Mesodermal cell (in vitro differentiated cells): ENCODE measurements around the gene GRID2.

Source experiments
- H3K27ac ChIP-seq: 2 replicates; pipeline ENCODE4 v1.7.0; 2013; ENCODE audit warnings: mild to moderate bottlenecking, low read depth, low read length, moderate library complexity; ENCODE audit not compliant: severe bottlenecking
- H3K36me3 ChIP-seq: 2 replicates; pipeline ENCODE4 v1.7.1; 2013; ENCODE audit warnings: mild to moderate bottlenecking, low read length, moderate library complexity; ENCODE audit not compliant: control insufficient read depth, insufficient read depth
- H3K4me1 ChIP-seq: one replicate; pipeline ENCODE4 v1.7.1; 2013; ENCODE audit warnings: mild to moderate bottlenecking, low read length; ENCODE audit not compliant: insufficient read depth, control insufficient read depth, poor library complexity, severe bottlenecking
- H3K4me3 ChIP-seq: 2 replicates; pipeline ENCODE4 v1.7.0; 2013; ENCODE audit warnings: low read length, control low read depth, mild to moderate bottlenecking; ENCODE audit not compliant: insufficient read depth, poor library complexity, severe bottlenecking; ENCODE audit errors: extremely low read depth
- H3K9me3 ChIP-seq: 2 replicates; pipeline ENCODE4 v1.7.1; 2013; ENCODE audit warnings: mild to moderate bottlenecking, low read length, moderate library complexity; ENCODE audit not compliant: control insufficient read depth
- WGBS, 2 experiments: methylation state at CpG; one replicate each; pipeline ENCODE4 v1.1.5; 2013; ENCODE audit warnings: missing lambda C conversion rate in 2 of 2; ENCODE audit not compliant: insufficient coverage in 2 of 2; 5-methylcytosine and 5-hydroxymethylcytosine counted together

The GRID2 gene

DNA sequence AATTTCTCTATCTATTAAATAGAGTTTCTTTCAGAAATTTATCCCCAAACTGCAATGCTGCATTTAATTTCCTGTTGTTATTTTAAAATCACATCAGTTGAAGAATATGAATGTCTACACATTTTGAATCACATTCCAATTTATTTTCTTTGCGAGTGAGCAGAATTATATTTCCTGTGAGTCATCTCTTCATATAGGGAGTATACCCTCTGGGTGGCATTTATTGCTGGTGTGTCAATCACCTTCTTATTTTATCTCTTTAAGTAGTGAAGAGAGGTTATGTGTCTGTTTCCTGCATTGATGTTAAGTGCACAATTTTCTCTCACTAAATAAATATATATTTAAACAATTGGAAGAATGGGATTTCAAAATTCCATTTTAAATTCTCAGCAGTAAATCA is 1013.8 kb downstream of the GRID2 start:
- Histone ChIP-seq H3K27ac (no peak overlapping the region), H3K4me1 (no peaks in the 10 kb centered on the region), H3K9me3 (no peaks in the 10 kb centered on the region), H3K36me3 (no peaks in the 10 kb centered on the region), H3K4me3 (no peak overlapping the region)
- WGBS, 2 experiments = no CpG with 5 or more reads among the region's 1 CpG

DNA sequence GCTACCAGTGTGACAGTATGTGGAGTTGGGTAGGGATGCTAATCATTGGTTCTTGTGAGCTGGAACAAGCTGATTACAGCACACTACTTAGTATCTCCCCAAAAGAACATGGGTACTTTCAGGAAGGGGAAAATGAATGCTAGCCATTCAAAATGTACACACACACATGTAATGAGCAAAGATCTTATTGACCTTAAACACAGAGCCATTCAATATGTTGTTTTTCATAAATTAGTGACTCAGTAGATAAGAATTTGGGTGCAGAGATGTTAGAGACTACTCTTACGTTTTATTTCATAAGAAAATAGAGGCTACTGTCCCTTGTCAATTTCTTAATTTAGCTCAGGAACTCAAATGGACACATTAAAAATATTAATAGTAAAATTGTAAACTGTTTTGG is 1015.3 kb downstream of the GRID2 start:
- no peak overlapping the region for H3K27ac ChIP-seq
- no peaks in the 10 kb centered on the region for H3K9me3 ChIP-seq
- no CpG with 5 or more reads among the region's 1 CpG for WGBS, 2 experiments
- H3K4me3 ChIP-seq = no peak overlapping the region
- H3K4me1 ChIP-seq = no peaks in the 10 kb centered on the region
- H3K36me3 ChIP-seq = no peaks in the 10 kb centered on the region

DNA sequence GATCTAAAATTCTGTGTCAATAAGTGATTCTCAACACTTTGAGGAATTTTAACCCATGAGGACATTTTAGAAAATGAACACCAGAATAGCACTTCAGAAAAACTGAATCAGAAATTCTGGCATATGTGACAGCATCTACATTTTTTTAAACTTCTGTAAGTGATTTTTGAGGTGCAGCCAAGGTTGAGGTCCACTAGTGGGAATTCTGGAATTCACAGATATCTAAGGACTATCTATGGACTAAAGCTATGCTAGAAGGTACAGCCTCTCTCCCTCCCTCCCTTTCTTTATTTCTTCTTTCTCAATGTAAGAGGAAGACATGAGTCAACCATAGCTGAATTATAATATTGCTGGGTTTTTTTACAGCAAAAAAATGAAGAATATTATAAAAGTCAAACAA is 1016.6 kb downstream of the GRID2 start:
- H3K9me3 ChIP-seq = no peaks in the 10 kb centered on the region
- H3K27ac ChIP-seq = no peak overlapping the region
- no peaks in the 10 kb centered on the region for H3K36me3 ChIP-seq
- H3K4me1 ChIP-seq = no peaks in the 10 kb centered on the region
- no peak overlapping the region for H3K4me3 ChIP-seq

DNA sequence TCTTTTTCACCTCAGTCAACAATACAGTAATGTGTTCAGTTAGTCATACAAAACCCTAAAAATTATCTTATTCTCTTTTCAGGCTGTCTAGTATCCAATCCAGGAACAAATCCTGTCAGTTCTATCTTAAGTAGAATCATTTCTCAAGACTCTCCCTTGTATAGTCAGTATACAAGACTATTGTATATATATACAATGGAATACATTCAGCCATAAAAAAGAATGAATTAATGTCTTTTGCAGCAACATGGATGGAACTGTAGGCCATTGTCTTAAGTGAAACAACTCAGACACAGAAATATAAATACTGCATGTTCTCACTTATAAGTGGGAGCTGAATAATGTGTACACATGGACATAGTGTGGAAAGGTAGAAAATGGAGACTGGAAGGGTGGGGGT is 1023.6 kb downstream of the GRID2 start:
- Histone ChIP-seq H3K4me1 (no peaks in the 10 kb centered on the region), H3K27ac (no peak overlapping the region), H3K4me3 (no peak overlapping the region), H3K36me3 (no peaks in the 10 kb centered on the region), H3K9me3 (no peaks in the 10 kb centered on the region)

DNA sequence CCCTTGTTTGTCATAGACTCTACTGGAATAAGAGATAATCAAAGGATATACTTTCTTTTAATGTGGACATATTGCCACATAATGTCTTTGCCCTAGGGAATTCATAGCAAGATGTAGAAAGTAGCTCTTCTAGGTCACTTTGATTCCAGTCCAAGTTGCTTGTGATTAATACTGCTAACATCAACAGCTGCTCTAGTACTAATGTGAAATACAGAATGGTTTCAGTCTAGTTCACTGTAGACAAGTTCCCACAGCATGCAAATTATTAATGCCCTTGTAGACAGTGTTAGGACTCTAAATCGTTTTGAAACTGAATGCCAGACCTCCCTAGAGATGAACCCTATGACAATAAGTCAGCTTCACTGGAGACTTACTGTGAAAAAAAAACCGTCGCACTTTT is 1030.2 kb downstream of the GRID2 start:
- WGBS, 2 experiments = no CpG with 5 or more reads among the region's 3 CpGs
- Histone ChIP-seq H3K27ac (no peak overlapping the region), H3K36me3 (no peaks in the 10 kb centered on the region), H3K4me1 (no peaks in the 10 kb centered on the region), H3K9me3 (no peaks in the 10 kb centered on the region), H3K4me3 (no peak overlapping the region)

DNA sequence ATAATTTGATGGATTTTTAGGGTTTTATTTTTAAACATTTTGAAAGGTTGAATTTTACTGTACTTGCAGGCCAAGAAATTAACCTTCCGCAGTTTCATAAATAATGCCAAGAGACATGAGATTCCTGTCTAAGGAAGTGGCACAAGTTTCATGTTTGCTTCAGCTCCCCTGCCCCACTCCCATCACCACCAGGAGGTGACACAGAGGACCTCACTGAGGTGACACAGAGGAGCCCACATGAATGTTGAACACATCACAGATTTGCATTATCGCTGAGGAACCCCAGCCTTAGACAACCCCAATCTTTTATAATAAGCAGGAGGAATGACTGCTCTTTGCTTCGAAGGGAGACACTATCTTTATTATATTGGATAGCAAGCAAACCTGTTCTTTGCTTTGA is 1033.4 kb downstream of the GRID2 start:
- Histone ChIP-seq H3K27ac (no peak overlapping the region), H3K9me3 (no peaks in the 10 kb centered on the region), H3K4me3 (no peak overlapping the region), H3K4me1 (no peaks in the 10 kb centered on the region), H3K36me3 (no peaks in the 10 kb centered on the region)
- no CpG with 5 or more reads among the region's 3 CpGs for WGBS, 2 experiments

DNA sequence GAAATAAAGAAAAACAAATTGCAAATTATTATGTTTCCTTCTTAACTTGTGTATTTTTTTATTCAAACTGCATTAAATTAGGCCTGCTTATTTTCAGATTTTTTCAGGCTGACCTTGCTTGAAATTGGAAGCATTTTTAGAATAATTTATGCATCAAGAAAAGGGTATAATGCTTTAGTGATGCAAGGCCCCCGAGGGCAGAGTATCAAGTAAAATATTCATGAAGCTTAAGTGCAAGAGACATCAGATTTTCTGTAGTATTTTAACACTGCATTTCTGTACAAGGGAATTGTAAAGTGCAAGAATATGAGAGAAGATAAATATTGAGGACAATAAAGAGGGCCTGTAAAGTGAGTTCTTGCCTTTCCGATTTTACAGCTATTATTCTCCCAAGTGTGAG is 1039.0 kb downstream of the GRID2 start:
- Histone ChIP-seq H3K9me3 (no peaks in the 10 kb centered on the region), H3K27ac (no peak overlapping the region), H3K36me3 (no peaks in the 10 kb centered on the region), H3K4me3 (no peak overlapping the region), H3K4me1 (no peaks in the 10 kb centered on the region)
- WGBS, 2 experiments = 100% methylated on average over 1 of the region's 2 CpGs

DNA sequence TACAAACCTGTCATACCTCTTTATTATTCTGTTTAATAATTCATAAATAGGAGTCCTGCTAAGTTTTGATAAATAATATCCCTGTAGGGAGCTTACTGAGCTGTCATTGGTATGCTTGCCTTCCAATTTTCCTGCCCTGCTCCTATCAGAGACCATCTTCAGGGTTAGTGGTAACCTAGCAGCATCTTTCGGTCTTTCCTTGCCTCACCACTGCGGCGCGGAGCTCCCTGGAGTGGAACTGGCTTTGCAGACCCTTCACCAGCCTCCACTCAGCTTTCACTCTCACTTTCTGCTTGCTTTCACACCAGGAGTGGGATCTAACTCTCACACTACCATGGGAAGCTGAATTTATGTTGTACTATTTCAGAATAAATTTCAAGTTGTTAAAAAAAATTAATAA is 1043.1 kb downstream of the GRID2 start:
- Histone ChIP-seq H3K9me3 (no peaks in the 10 kb centered on the region), H3K4me3 (no peak overlapping the region), H3K27ac (no peak overlapping the region), H3K4me1 (no peaks in the 10 kb centered on the region), H3K36me3 (no peaks in the 10 kb centered on the region)
- 88 to 89% methylated on average over 4 of the region's 4 CpGs for WGBS, 2 experiments

DNA sequence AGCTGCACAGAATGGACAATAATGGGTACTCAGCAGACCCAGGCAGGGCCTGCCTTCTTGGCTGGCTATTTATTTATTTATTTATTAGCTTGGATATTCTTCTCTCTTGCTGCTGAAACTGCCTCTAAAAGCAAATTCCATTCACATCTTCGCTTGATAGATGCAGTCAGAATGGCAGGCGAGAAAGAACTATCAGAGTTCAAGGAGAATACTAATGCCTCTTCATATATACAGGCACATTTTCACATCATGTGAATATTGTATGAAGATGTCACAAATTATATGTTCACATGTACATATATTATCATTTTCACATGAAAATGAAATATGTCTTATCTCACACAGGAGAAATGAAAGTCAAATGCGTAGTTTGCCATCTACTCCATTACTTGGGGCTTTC is 1045.1 kb downstream of the GRID2 start:
- H3K4me1 ChIP-seq = no peaks in the 10 kb centered on the region
- no peaks in the 10 kb centered on the region for H3K9me3 ChIP-seq
- H3K27ac ChIP-seq = no peak overlapping the region
- no peak overlapping the region for H3K4me3 ChIP-seq
- no CpG with 5 or more reads among the region's 3 CpGs for WGBS, 2 experiments
- no peaks in the 10 kb centered on the region for H3K36me3 ChIP-seq

DNA sequence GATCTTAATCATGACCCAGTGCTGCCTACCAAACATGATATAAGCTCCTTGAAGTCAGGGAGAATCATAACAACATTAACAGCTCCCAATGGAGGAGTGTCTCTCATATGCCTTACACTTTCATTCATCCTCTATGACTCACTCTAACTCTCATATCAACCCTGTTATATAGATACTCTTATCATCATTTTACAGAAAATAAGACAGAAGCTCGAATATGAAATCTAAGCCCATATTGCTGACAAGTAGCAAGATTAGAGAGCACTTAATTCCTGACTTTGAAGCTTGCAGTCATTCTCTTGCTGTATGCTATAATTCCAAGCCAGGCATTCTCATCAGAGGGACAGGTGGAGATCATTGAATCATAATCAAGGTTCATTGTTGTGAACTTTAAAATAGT is 1048.1 kb downstream of the GRID2 start:
- no peaks in the 10 kb centered on the region for H3K36me3 ChIP-seq
- WGBS, 2 experiments = 80% methylated on average over 1 of the region's 1 CpG; no CpG with 5 or more reads in 1 of the 2 experiments

DNA sequence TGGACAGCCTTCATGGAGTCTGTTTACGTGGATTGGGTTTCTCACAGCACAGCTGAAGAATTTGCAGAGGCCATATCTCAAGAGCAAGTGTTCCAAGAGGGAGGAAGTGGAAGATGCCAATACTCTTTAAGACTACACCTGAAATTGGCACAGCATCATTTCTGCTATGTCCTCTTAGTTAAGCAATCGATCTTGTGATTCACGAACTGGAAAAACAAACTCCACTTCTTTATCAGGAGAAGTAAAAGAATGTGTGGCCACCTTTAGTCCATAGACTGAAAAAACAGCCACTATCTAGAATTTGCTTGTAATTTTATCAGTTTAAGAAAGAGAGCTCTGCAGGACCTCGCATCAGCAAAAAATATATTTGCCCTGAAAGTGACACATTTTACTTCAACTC is 1051.6 kb downstream of the GRID2 start:
- H3K9me3 ChIP-seq = no peaks in the 10 kb centered on the region
- no peak overlapping the region for H3K27ac ChIP-seq
- H3K4me1 ChIP-seq = no peaks in the 10 kb centered on the region
- no peaks in the 10 kb centered on the region for H3K36me3 ChIP-seq
- WGBS, 2 experiments = 92 to 100% methylated on average over 2 of the region's 4 CpGs
- H3K4me3 ChIP-seq = no peak overlapping the region

More for the DNA sequence above, 1048.1 kb downstream of the GRID2 start:
- H3K27ac ChIP-seq = no peak overlapping the region
- no peak overlapping the region for H3K4me3 ChIP-seq
- H3K4me1 ChIP-seq = no peaks in the 10 kb centered on the region
- no peaks in the 10 kb centered on the region for H3K9me3 ChIP-seq

DNA sequence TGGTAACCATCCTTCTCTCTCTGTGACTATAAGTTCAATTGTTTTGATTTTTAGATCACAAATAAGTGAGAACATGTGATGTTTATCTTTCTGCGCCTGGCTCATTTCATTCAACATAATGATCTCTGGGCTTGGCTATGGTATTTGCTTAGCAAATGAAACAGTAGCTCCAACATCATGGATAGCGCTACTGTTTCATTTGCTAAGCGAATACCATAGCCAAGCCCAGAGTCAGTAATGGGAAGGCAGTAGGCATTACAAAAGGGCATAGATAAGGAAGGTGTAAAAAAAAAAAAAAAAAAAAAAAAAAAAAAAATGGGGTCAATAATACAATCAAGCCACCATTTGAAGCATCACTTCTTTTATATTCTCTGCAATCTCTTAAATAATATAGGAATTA is 1055.8 kb downstream of the GRID2 start:
- WGBS, 2 experiments = 100% methylated on average over 1 of the region's 3 CpGs; no CpG with 5 or more reads in 1 of the 2 experiments
- Histone ChIP-seq H3K4me3 (no peak overlapping the region), H3K27ac (no peak overlapping the region), H3K4me1 (no peaks in the 10 kb centered on the region), H3K36me3 (no peaks in the 10 kb centered on the region), H3K9me3 (no peaks in the 10 kb centered on the region)
